PC-9 (cell line): ENCODE results near the gene CADPS2. TPM values are rescaled to one million over a fixed set of nuclear protein-coding genes. Genes with fewer than 3 reads are reported as not detected.

Experiments
- BruUV-seq: library from RNA; stranded (reverse); fragments of 400-500 nt; replicated peaks from 2 replicates; lab custom pipeline; 2021; lab: Mats Ljungman, UMichigan
- CTCF ChIA-PET: fragments of 300-600 bp; sonication (Branson Sonifier 250); formaldehyde crosslinking; loops from one replicate; lab custom pipeline; 2022; ENCODE audit warnings: antibody characterized with exemption; lab: Charles Lee
- POLR2A ChIA-PET: fragments of 300-600 bp; sonication (Branson Sonifier 250); formaldehyde crosslinking; loops from one replicate; lab custom pipeline; 2022; ENCODE audit warnings: antibody characterized with exemption; ENCODE audit not compliant: unreplicated experiment; lab: Charles Lee
- DNase-seq, 2 experiments: peaks; one replicate each; pipeline versions ENCODE4 v3.0.0 to v3.0.0-alpha.2; 2015 to 2022; ENCODE audit warnings: mixed read lengths in 1 of 2
- H2AFZ ChIP-seq: fragments of 200-600 bp; sonication (generic); 2 replicates; pipeline ENCODE4 v1.8.1; 2017; ENCODE audit warnings: antibody characterized with exemption
- H3F3A ChIP-seq: fragments of 200-600 bp; sonication (generic); 2 replicates; pipeline ENCODE4 v1.8.1; 2017; ENCODE audit warnings: antibody characterized with exemption, mild to moderate bottlenecking, low read depth; ENCODE audit not compliant: insufficient read depth
- H3K27ac ChIP-seq: fragments of 200-600 bp; sonication (generic); 2 replicates; pipeline ENCODE4 v1.6.1; 2016; ENCODE audit warnings: mixed run types
- H3K27me3 ChIP-seq: fragments of 200-600 bp; sonication (generic); 2 replicates; pipeline ENCODE4 v1.6.1; 2016; ENCODE audit warnings: low read depth, mixed run types; ENCODE audit not compliant: insufficient read depth
- H3K36me3 ChIP-seq: fragments of 200-600 bp; sonication (generic); 2 replicates; pipeline ENCODE4 v1.6.1; 2016; ENCODE audit warnings: low read depth, mixed run types
- H3K4me1 ChIP-seq: fragments of 200-600 bp; sonication (generic); replicated peaks from 2 replicates; pipeline ENCODE4 v1.6.1; 2016; ENCODE audit warnings: mixed run types; ENCODE audit not compliant: insufficient read depth
- H3K4me2 ChIP-seq: fragments of 200-600 bp; sonication (generic); 2 replicates; pipeline ENCODE4 v1.6.1; 2017; ENCODE audit warnings: mixed run types
- H3K4me3 ChIP-seq: fragments of 200-600 bp; sonication (generic); 2 replicates; pipeline ENCODE4 v1.6.1; 2016; ENCODE audit warnings: mixed run types
- H3K79me2 ChIP-seq: fragments of 200-600 bp; sonication (generic); 2 replicates; pipeline ENCODE4 v1.6.1; 2017; ENCODE audit warnings: low read depth, mixed run types
- H3K9me2 ChIP-seq: fragments of 200-600 bp; sonication (generic); 2 replicates; pipeline ENCODE4 v1.8.1; 2017; ENCODE audit warnings: mild to moderate bottlenecking; ENCODE audit not compliant: insufficient read depth
- H3K9me3 ChIP-seq: fragments of 200-600 bp; sonication (generic); 2 replicates; pipeline ENCODE4 v1.8.1; 2016; ENCODE audit warnings: low read depth; ENCODE audit not compliant: insufficient read depth
- H4K20me1 ChIP-seq: fragments of 200-600 bp; sonication (generic); 2 replicates; pipeline ENCODE4 v1.8.1; 2017; ENCODE audit not compliant: insufficient read depth
- EZH2 ChIP-seq: fragments of 200-600 bp; sonication (generic); IDR thresholded peaks from 2 replicates; pipeline ENCODE4 v1.8.0; 2017; ENCODE audit warnings: antibody characterized with exemption, low read depth
- intact Hi-C: fragments of 100-400 bp; cut with micrococcal nuclease; formaldehyde crosslinking; loops from one replicate; pipeline ENCODE4 v1.10.0; 2022; ENCODE audit not compliant: unreplicated experiment
- total RNA-seq: library from RNA; stranded (reverse); gene quantifications from 2 replicates; pipeline ENCODE4 v1.2.3, GENCODE V29; 2021
- TF ChIP-seq, protein P1 (sequence below): fragments of 200-600 bp; sonication (generic); conservative IDR thresholded peaks from 2 replicates; pipeline ENCODE4 v1.6.1; 2017; ENCODE audit warnings: mixed run types, antibody characterized with exemption, mild to moderate bottlenecking, moderate library complexity

CADPS2 gene
- total RNA-seq, 1 experiment from 2014 or later: 11.9 TPM

DNA sequence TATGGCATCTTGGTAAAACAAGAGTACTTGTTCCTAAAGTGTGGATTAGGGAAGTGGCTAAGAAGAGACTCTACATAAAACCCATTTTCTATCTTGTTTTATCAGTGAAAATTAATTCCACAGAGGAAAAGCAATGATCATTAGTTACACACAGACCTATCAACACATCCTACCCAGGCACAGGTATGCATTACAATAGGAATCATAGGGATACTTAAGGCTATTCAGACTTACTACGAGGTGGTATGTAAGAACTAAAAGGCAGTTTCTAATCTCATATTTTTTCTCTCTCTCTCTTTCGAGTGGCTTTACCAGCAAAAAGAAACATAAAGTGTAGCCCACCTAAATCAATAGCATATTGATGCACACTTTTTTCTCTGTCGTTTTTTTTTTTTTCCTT is 415.4 kb downstream of the CADPS2 start:
- ChIA-PET CTCF (no interaction called here), POLR2A (no interaction called here)
- no peak for DNase-seq

GRCh38 chr7:122468945-122469344 is 417.3 kb downstream of the CADPS2 start:
- H2AFZ ChIP-seq: no peak overlapping the region
- no peak overlapping the region for H3K4me2 ChIP-seq
- no peak overlapping the region for H3K27ac ChIP-seq
- no peaks in the 10 kb centered on the region for H3K36me3 ChIP-seq
- H3K9me2 ChIP-seq: no peaks in the 10 kb centered on the region
- no peak for DNase-seq
- POLR2A ChIA-PET: no interaction called here
- intact Hi-C loops: no loop called here
- H3K9me3 ChIP-seq: no peaks in the 10 kb centered on the region
- no peaks in the 10 kb centered on the region for H3K27me3 ChIP-seq
- TF ChIP-seq EZH2: no peak
- TF ChIP-seq, protein P1, sequence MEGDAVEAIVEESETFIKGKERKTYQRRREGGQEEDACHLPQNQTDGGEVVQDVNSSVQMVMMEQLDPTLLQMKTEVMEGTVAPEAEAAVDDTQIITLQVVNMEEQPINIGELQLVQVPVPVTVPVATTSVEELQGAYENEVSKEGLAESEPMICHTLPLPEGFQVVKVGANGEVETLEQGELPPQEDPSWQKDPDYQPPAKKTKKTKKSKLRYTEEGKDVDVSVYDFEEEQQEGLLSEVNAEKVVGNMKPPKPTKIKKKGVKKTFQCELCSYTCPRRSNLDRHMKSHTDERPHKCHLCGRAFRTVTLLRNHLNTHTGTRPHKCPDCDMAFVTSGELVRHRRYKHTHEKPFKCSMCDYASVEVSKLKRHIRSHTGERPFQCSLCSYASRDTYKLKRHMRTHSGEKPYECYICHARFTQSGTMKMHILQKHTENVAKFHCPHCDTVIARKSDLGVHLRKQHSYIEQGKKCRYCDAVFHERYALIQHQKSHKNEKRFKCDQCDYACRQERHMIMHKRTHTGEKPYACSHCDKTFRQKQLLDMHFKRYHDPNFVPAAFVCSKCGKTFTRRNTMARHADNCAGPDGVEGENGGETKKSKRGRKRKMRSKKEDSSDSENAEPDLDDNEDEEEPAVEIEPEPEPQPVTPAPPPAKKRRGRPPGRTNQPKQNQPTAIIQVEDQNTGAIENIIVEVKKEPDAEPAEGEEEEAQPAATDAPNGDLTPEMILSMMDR: no peak
- H3F3A ChIP-seq: no peaks in the 10 kb centered on the region
- CTCF ChIA-PET: no interaction called here
- no peaks in the 10 kb centered on the region for H3K79me2 ChIP-seq
- no TSS peak for BruUV-seq
- no peaks in the 10 kb centered on the region for H3K4me1 ChIP-seq
- no peaks in the 10 kb centered on the region for H4K20me1 ChIP-seq
- H3K4me3 ChIP-seq: no peak overlapping the region

More for the DNA sequence above, 415.4 kb downstream of the CADPS2 start:
- no peak overlapping the region for H2AFZ ChIP-seq
- no peak for TF ChIP-seq EZH2
- TF ChIP-seq, protein P1: no peak
- H4K20me1 ChIP-seq: no peaks in the 10 kb centered on the region
- no peak overlapping the region for H3K27ac ChIP-seq
- H3K9me3 ChIP-seq: no peaks in the 10 kb centered on the region
- no peak overlapping the region for H3K4me2 ChIP-seq
- BruUV-seq: no TSS peak
- H3K36me3 ChIP-seq: no peaks in the 10 kb centered on the region
- no peaks in the 10 kb centered on the region for H3K9me2 ChIP-seq
- no peak overlapping the region for H3K4me3 ChIP-seq
- no peaks in the 10 kb centered on the region for H3F3A ChIP-seq
- no peaks in the 10 kb centered on the region for H3K79me2 ChIP-seq
- intact Hi-C loops: no loop called here
- no peaks in the 10 kb centered on the region for H3K27me3 ChIP-seq
- no peaks in the 10 kb centered on the region for H3K4me1 ChIP-seq

DNA sequence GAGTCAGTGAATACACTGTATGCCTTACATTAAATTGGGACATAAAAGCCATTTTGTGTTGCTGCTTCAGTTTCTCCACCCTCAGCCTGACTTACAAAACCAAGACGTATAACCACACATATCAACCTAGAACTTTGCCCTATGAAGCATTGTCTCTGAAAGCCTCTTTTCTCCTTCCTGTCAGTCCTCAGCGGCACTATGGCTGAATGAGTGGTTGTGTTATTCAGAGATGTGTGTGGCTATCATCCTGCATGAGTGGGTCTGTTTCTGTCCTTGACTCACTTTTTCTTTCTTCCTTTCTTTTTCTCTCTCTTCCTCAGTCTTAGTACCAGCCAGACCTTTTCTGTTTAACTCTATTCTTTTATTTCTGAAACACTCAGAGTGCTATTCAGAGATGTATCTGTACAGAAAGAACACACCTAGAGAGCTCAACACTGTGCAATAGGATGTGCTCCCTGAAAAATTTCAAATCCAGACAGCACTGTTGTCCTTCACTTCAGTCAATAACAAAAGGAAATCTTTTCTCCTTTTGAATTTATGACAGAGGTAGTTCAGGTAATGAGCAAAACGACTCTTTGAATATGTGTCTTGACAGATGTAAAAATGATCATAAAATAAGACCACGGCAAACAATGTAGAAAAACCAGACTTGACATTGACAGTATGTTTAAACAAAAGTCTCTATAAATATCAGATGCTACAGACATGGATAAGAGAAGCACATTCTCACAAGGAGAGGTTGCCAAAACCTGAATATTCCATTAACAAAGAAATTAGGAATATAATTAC is 418.4 kb downstream of the CADPS2 start:
- TF ChIP-seq, protein P1: no peak
- TF ChIP-seq EZH2: no peak
- H3K4me3 ChIP-seq: no peak overlapping the region
- ChIA-PET POLR2A (no interaction called here), CTCF (no interaction called here)
- intact Hi-C loops: no loop called here
- H3K79me2 ChIP-seq: no peaks in the 10 kb centered on the region
- no peak overlapping the region for H3K27ac ChIP-seq
- no peaks in the 10 kb centered on the region for H3K36me3 ChIP-seq
- H4K20me1 ChIP-seq: no peaks in the 10 kb centered on the region
- no peaks in the 10 kb centered on the region for H3F3A ChIP-seq
- no peak overlapping the region for H2AFZ ChIP-seq
- no peaks in the 10 kb centered on the region for H3K9me2 ChIP-seq
- no peak for DNase-seq
- H3K4me1 ChIP-seq: no peaks in the 10 kb centered on the region
- H3K27me3 ChIP-seq: no peaks in the 10 kb centered on the region
- H3K4me2 ChIP-seq: no peak overlapping the region
- no TSS peak for BruUV-seq
- no peaks in the 10 kb centered on the region for H3K9me3 ChIP-seq
